ENCODE measurements around the gene ZNF444.
"Not testable (repeated sequence)": the region's sequence is repeated elsewhere in the genome, so short reads cannot be mapped to it uniquely, and the experiment has no call there.

ZNF444 gene

DNA sequence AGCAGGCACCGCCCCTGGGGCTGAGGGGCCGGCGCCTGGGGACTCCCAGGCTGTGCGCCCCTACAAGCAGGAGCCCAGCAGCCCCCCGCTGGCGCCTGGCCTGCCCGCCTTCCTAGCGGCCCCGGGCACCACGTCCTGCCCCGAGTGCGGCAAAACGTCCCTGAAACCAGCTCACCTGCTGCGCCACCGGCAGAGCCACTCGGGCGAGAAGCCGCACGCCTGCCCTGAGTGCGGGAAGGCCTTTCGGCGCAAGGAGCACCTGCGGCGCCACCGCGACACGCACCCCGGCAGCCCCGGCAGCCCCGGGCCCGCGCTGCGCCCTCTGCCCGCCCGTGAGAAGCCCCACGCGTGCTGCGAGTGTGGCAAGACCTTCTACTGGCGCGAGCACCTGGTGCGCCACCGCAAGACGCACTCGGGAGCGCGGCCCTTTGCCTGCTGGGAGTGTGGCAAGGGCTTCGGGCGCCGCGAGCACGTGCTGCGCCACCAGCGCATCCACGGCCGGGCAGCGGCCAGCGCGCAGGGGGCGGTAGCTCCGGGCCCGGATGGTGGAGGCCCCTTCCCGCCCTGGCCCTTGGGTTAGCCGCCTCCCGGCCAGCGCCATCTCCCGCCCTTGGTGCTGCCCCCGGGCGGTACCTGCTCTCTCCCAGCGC is 18.7 kb downstream of the ZNF444 start:
- Mint-ChIP-seq H3K36me3 (peaks cover 34% of the 10 kb centered on the region), H3K4me3 (no peak overlapping the region), H3K4me1 (peaks cover 7% of the 10 kb centered on the region), H3K9me3 (no peaks in the 10 kb centered on the region), H3K27ac (no peak overlapping the region)
- ATAC-seq (no peak), DNase-seq (ENCODE audit: low spot score in 2 of 2) (no peak)

DNA sequence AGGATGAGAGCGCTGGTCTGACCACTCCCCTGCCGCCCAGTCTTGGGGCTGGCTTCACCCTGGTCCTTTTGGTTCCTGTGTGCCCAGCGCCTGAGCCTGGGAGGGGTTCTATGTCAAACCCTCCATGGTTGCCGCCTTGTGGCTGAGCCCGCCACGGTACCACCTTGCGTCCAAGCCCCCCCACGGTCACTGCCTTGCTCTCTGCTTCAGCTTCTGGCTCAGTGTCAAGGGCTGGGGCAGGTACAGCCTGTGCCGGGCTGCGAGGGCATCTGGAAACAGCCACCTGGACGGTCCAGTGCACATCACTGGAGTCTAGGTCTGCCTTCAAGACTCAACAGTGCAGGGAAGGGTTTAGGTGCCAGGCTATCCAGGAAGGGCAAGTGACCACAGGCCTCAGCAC is 20.4 kb downstream of the ZNF444 start:
- Mint-ChIP-seq H3K4me3 (no peak overlapping the region), H3K27ac (no peak overlapping the region), H3K9me3 (no peaks in the 10 kb centered on the region), H3K4me1 (peaks cover 7% of the 10 kb centered on the region), H3K36me3 (peaks cover 25% of the 10 kb centered on the region)
- DNase-seq (ENCODE audit: low spot score in 2 of 2) (no peak), ATAC-seq (no peak)

DNA sequence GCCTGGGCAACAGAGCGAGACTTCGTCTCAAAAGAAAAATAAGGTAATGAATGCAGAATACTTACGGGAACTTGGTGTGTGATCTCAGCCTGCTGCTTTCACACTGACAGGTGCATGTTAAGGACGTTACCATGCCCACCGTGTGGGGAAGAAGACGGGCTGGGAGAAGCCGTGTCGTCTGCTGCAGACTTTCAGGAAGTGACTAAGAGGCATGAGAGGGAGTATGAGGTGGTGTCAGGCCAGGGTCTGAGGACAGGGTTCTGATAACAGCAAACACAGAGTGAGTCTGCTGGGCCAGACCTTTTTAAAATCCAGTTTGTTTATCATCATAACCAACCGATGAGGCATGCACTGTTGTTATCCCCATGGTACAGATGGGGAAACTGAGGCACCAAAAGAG is 21.2 kb downstream of the ZNF444 start:
- Mint-ChIP-seq H3K4me3 (no peak overlapping the region), H3K27ac (no peak overlapping the region), H3K9me3 (no peaks in the 10 kb centered on the region), H3K36me3 (peaks cover 25% of the 10 kb centered on the region), H3K4me1 (peaks cover 7% of the 10 kb centered on the region)
- DNase-seq (ENCODE audit: low spot score in 2 of 2) (no peak), ATAC-seq (peak; percentile 79)

DNA sequence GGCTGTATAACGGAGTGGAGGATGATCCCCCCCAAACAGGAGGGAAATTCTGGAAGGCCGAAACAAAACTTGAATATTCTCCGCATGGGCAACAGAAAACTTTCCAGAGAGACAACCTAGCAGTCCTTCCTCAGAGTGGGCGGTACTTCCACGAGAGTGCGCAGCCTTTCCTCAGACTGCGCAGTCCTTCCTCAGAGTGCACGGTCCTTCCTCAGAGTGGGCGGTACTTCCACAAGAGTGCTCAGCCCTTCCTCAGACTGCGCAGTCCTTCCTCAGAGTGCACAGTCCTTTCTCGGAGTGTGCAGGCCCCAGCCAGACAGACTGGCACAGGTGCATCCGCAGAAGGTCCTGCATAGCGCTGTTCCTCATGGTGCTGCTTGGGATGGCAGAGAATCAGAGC is 22.0 kb downstream of the ZNF444 start:
- no peak overlapping the region for H3K4me3 Mint-ChIP-seq
- DNase-seq (ENCODE audit: low spot score in 2 of 2): no peak
- peaks cover 19% of the 10 kb centered on the region for H3K36me3 Mint-ChIP-seq
- H3K27ac Mint-ChIP-seq: no peak overlapping the region
- H3K9me3 Mint-ChIP-seq: no peaks in the 10 kb centered on the region
- peaks cover 7% of the 10 kb centered on the region for H3K4me1 Mint-ChIP-seq
- no peak for ATAC-seq

DNA sequence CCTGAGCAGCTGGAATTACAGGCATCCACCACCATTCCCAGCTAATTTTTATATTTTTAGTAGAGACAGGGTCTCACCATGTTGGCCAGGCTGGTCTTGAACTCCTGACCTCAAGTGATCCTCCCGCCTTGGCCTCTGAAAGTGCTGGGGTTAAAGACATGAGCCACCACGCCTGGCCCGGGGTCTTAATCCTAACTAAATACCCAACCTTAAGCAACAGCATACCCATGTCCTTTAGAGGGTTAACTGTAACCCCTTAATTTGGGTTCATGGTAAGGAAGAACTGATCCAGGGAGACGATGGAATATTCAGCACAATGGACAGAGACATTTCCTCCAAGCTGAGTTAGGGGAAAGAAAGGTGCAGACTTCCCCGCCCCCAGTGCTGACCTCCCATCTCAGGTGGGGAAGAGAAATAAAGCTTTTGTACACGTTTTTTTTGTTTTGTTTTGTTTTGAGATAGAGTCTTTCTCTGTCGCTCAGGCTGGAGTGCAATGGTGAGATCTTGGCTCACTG is 26.0 kb downstream of the ZNF444 start:
- Mint-ChIP-seq H3K36me3 (no peaks in the 10 kb centered on the region), H3K4me3 (no peak overlapping the region), H3K4me1 (peaks cover 6% of the 10 kb centered on the region), H3K27ac (no peak overlapping the region), H3K9me3 (no peaks in the 10 kb centered on the region)
- DNase-seq (ENCODE audit: low spot score in 2 of 2): no peak
- no peak for ATAC-seq

DNA sequence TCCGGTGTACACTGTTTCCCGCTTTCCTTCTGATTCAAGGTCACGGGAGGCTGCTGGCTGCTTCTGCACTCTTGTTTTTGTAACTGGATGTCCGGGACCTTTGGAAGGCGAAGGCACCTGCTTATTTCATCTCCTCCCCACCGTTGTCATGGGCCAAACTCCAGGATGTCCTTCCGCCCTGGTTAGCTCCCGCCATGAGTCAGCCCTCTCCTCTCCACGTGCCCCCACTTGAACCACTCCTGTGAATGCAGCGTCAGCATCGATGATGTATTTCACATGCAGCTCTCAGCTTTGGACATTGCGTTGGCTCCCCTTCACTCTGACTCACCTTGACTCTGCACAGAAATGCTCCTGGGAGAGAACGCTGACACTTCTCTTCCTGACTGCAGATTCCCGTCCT is 29.2 kb downstream of the ZNF444 start:
- ATAC-seq (no peak), DNase-seq (ENCODE audit: low spot score in 2 of 2) (no peak)
- Mint-ChIP-seq H3K9me3 (no peaks in the 10 kb centered on the region), H3K4me3 (no peak overlapping the region), H3K4me1 (peaks cover 6% of the 10 kb centered on the region), H3K36me3 (no peaks in the 10 kb centered on the region), H3K27ac (no peak overlapping the region)

DNA sequence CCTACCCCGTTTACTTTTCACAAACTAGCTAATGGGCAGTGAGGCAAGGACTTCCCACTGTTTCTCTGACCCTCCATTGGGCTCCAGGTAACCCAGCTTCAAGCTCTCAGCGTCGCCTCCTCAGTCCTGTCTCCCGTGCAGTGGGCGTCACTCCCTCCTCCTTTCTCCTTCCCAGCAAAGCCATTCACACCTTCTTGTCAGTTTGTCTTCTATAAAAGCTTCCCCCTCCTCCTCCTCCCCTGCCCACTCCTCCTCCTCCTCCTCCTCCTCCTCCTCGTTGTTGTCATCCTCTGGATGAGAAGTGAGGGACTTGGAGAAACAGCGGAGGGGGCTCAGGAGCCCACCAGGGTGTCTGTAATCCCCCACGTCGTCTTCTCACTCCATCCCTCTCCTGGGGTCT is 33.0 kb downstream of the ZNF444 start:
- ATAC-seq: no peak
- no peaks in the 10 kb centered on the region for H3K9me3 Mint-ChIP-seq
- H3K4me3 Mint-ChIP-seq: no peak overlapping the region
- H3K27ac Mint-ChIP-seq: no peak overlapping the region
- no peak for DNase-seq (ENCODE audit: low spot score in 2 of 2)
- H3K36me3 Mint-ChIP-seq: no peaks in the 10 kb centered on the region
- peaks cover 6% of the 10 kb centered on the region for H3K4me1 Mint-ChIP-seq

DNA sequence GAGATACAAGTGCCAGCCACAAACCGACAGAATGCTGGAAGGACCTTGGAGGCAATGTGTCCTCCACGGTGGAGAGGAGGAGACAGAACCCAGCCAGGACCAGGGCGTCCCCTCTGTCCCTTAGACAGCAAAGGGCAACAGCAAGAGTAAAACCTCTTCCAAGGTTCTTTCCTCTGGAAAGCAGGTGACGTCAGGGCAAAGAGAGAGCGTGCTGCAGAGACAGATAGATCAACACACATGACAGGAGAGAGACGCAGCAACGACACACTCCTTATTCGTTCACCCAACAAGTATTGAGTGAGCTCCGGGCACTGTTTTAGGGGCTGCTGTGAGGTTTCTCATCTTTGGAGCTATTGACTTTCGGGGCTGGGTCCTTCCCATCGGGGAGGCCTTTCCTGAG is 33.5 kb downstream of the ZNF444 start:
- Mint-ChIP-seq H3K4me1 (peaks cover 6% of the 10 kb centered on the region), H3K4me3 (no peak overlapping the region), H3K27ac (no peak overlapping the region), H3K36me3 (no peaks in the 10 kb centered on the region), H3K9me3 (no peaks in the 10 kb centered on the region)
- ATAC-seq: no peak
- no peak for DNase-seq (ENCODE audit: low spot score in 2 of 2)

DNA sequence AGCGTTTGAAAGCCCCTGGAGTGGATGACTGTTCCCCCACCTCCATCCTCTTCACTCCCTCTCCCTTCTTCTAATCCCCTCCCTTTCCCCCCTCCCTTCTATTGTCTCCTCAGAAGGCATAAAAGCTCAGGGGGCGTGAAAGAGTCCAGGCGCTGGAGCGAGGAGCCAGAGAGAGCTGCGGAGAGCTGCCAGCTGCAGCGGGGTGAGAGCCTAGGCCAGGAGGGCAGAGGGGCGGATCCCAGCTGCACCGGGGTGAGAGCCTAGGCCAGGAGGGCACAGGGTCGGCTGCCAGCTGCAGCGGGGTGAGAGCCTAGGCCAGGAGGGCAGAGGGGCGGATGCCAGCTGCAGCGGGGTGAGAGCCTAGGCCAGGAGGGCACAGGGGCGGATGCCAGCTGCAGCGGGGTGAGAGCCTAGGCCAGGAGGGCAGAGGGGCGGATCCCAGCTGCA is 34.8 kb downstream of the ZNF444 start, which contains the start of gene GALP:
GALP (plus strand) TSS at position 148 of the 447 bp plus-strand sequence. CDS start 1,101 bp downstream, outside the sequence.
- not testable (repeated sequence) for H3K9me3 Mint-ChIP-seq; H3K27ac Mint-ChIP-seq; H3K36me3 Mint-ChIP-seq; ATAC-seq; DNase-seq (ENCODE audit: low spot score in 2 of 2); H3K4me3 Mint-ChIP-seq; H3K4me1 Mint-ChIP-seq

DNA sequence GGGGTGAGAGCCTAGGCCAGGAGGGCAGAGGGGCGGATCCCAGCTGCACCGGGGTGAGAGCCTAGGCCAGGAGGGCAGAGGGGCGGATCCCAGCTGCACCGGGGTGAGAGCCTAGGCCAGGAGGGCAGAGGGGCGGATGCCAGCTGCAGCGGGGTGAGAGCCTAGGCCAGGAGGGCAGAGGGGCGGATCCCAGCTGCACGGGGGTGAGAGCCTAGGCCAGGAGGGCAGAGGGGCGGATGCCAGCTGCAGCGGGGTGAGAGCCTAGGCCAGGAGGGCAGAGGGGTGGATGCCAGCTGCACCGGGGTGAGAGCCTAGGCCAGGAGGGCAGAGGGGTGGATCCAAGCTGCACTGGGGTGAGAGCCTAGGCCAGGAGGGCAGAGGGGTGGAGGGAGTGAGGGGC is 35.2 kb downstream of the ZNF444 start:
- H3K4me3 Mint-ChIP-seq; H3K4me1 Mint-ChIP-seq; DNase-seq (ENCODE audit: low spot score in 2 of 2); H3K27ac Mint-ChIP-seq; H3K9me3 Mint-ChIP-seq; H3K36me3 Mint-ChIP-seq; ATAC-seq: not testable (repeated sequence)

DNA sequence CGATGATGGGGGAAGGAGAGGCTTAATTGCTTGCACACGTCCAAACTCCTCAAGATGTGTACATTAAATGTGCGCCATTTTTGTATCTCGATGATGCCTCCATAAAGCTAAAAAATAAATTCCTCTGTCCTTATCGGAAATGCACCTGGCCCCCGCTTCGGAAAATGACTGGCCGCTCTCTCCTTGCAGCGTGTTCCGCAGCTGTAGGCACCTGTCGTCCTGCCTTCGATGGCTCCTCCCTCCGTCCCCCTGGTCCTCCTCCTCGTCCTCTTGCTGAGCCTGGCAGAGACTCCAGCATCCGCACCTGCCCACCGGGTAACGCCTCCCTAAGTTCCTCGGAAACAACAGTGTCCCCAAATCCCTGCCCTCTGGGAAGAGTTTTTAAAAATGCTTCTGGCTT is 35.8 kb downstream of the ZNF444 start:
- Mint-ChIP-seq H3K9me3 (no peaks in the 10 kb centered on the region), H3K4me1 (peaks cover 2% of the 10 kb centered on the region), H3K36me3 (no peaks in the 10 kb centered on the region), H3K4me3 (no peak overlapping the region), H3K27ac (no peak overlapping the region)
- DNase-seq (ENCODE audit: low spot score in 2 of 2) (no peak), ATAC-seq (no peak)

DNA sequence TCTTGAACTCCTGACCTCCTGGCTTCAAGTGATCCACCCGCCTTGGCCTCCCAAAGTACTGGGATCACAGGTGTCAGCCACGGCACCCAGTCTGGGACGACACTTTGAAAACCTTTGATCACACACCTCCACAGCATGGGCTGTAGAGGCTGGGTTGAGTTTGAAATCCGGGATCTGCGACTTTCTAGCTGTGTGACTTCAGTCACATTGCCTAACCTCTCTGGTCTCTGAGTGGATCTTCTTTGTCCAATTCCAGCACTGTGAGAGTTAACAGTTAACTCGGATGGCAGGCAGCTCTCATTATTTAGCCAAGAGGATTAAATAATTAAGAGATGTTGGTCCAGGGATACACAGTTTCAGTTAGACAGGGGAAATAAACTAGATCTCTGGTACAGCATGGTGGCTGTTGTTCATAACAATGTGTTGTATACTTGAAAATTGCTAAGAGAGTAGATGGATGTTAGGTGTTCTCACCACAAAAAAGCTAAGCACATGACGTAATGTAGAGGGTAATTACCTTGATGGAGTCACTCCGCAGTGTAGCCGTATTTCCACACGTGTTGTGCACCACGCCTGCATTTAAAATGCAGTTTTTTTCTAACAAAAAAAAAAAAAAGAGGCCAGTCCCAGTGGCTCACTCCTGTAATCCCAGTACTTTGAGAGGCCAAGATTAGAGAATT is 36.6 kb downstream of the ZNF444 start:
- no peaks in the 10 kb centered on the region for H3K36me3 Mint-ChIP-seq
- DNase-seq (ENCODE audit: low spot score in 2 of 2): no peak
- ATAC-seq: no peak
- no peaks in the 10 kb centered on the region for H3K9me3 Mint-ChIP-seq
- H3K4me1 Mint-ChIP-seq: no peaks in the 10 kb centered on the region
- no peak overlapping the region for H3K4me3 Mint-ChIP-seq
- no peak overlapping the region for H3K27ac Mint-ChIP-seq

DNA sequence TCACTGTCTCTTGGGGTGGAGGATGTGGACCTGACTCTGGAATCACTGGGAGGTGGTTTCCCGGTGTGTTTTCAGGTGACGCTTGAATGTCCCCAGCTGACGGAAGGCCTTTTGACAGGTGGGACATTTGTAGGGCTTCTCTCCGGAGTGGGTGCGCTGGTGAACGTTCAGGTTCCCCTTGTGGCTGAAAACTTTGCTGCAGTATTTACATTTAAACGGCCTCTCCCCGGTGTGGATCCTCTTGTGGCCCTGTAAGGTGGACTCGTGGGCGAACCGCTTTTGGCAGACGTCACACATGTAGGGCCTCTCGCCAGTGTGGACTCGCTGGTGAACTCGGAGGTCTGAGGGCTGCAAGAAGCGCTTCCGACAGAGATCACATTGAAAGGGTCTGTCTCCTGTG is 48.7 kb downstream of the ZNF444 start:
- ATAC-seq: no peak
- Mint-ChIP-seq H3K9me3 (no peaks in the 10 kb centered on the region), H3K27ac (no peak overlapping the region), H3K36me3 (no peaks in the 10 kb centered on the region), H3K4me3 (no peak overlapping the region), H3K4me1 (no peaks in the 10 kb centered on the region)
- DNase-seq (ENCODE audit: low spot score in 2 of 2): no peak

DNA sequence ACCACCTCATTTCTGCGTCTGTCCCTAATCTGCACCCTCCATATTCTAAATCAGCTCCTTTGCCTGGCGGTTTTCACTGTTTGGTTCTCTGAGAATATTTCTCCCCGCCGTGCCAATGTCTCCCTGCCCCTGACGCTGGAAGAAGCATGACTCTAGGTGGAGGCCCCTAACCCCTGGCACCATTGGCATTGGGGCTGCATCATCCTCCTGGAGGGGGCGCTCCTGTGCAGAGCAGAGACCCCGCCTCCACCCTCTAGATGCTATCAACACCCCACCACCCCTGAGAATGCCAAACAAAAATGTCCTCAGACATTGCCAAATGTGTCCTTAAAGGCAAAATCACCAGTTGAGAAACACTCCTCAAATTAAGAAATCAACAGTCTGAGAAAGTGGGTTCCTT is 50.0 kb downstream of the ZNF444 start:
- Mint-ChIP-seq H3K9me3 (no peaks in the 10 kb centered on the region), H3K27ac (no peak overlapping the region)
- no peak for ATAC-seq

DNA sequence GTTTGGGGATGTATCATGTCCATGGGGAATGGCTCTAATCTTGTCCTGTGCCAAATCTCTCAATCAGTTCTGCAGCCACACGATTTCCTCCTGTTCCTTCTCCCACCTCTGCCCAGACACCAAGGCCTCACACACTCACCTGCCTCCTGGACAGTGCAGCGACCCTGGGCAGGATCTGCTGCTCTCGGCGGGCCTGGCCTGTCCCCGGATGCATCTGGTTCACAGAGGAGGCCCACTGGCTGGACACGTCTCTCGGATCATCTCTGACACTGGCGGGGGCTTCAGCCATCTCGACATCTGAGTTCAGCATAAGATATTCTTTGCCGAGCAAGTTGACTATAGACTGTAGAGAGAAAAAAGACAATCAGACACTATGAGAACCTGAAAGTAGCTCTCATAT is 50.6 kb downstream of the ZNF444 start:
- no peak overlapping the region for H3K27ac Mint-ChIP-seq
- no peak for ATAC-seq

More for the DNA sequence above, 50.0 kb downstream of the ZNF444 start:
- DNase-seq (ENCODE audit: low spot score in 2 of 2): no peak
- H3K4me3 Mint-ChIP-seq: no peak overlapping the region
- H3K36me3 Mint-ChIP-seq: no peaks in the 10 kb centered on the region
- no peaks in the 10 kb centered on the region for H3K4me1 Mint-ChIP-seq

DNA sequence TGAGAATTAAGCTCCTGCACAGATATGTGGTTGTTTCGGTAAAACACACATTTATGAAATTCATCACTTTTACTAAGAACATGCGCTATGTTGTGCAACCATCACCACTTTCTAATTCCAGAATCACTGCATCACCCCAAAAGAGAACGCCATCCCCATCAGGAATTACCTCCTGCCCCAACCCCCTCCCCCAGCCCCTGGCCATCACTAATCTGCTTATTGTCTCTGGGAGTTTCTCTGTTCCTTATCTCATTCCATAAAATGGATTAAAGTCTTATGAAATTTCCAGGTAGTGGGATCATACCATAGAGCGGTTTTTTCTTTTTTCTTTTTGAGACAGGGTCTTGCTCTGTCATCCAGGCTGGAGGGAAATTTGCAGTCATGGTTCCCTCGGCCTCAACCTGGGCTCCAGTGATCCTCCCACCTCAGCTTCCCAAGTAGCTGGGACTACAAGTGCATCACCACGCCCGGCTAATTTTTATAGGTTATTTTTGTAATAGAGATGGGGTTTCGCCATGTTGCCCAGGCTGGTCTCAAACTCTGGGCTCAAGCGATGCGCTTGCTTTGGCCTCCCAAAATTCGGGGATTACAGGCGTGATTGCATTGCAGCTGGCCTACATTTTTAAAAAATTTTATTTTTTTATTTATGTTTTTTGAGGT is 53.0 kb downstream of the ZNF444 start:
- H3K4me3 Mint-ChIP-seq: no peak overlapping the region
- H3K36me3 Mint-ChIP-seq: no peaks in the 10 kb centered on the region
- DNase-seq (ENCODE audit: low spot score in 2 of 2) (no peak), ATAC-seq (no peak)
- no peaks in the 10 kb centered on the region for H3K4me1 Mint-ChIP-seq
- no peaks in the 10 kb centered on the region for H3K9me3 Mint-ChIP-seq
- no peak overlapping the region for H3K27ac Mint-ChIP-seq

More for the DNA sequence above, 50.6 kb downstream of the ZNF444 start:
- DNase-seq (ENCODE audit: low spot score in 2 of 2): no peak
- Mint-ChIP-seq H3K4me3 (no peak overlapping the region), H3K9me3 (no peaks in the 10 kb centered on the region), H3K4me1 (no peaks in the 10 kb centered on the region), H3K36me3 (no peaks in the 10 kb centered on the region)
